BLaER1 (cell line): Measurements from ENCODE around the gene TMEM89.

ENCODE experiments used
- H3K27ac ChIP-seq: shearing (Covaris generic); formaldehyde crosslinking; 2 replicates; pipeline ENCODE4 v1.8.1; 2022
- H3K27me3 ChIP-seq: shearing (Covaris generic); formaldehyde crosslinking; 2 replicates; pipeline ENCODE4 v1.8.1; 2022
- H3K36me3 ChIP-seq: shearing (Covaris generic); formaldehyde crosslinking; 2 replicates; pipeline ENCODE4 v1.8.1; 2022
- H3K4me1 ChIP-seq: shearing (Covaris generic); formaldehyde crosslinking; 2 replicates; pipeline ENCODE4 v1.8.1; 2022
- H3K4me2 ChIP-seq: shearing (Covaris generic); formaldehyde crosslinking; 2 replicates; pipeline ENCODE4 v1.8.1; 2022
- H3K4me3 ChIP-seq: shearing (Covaris generic); formaldehyde crosslinking; 2 replicates; pipeline ENCODE4 v1.8.1; 2022
- H3K9ac ChIP-seq: shearing (Covaris generic); formaldehyde crosslinking; 2 replicates; pipeline ENCODE4 v1.8.1; 2022
- H3K9me3 ChIP-seq: shearing (Covaris generic); formaldehyde crosslinking; 2 replicates; pipeline ENCODE4 v1.8.1; 2022
- H4K20me1 ChIP-seq: shearing (Covaris generic); formaldehyde crosslinking; 2 replicates; pipeline ENCODE4 v1.8.1; 2022
- Cebpa-rat ChIP-seq: shearing (Covaris generic); IDR thresholded peaks from 2 replicates; pipeline ENCODE4 v1.8.1; 2022

Gene TMEM89

DNA sequence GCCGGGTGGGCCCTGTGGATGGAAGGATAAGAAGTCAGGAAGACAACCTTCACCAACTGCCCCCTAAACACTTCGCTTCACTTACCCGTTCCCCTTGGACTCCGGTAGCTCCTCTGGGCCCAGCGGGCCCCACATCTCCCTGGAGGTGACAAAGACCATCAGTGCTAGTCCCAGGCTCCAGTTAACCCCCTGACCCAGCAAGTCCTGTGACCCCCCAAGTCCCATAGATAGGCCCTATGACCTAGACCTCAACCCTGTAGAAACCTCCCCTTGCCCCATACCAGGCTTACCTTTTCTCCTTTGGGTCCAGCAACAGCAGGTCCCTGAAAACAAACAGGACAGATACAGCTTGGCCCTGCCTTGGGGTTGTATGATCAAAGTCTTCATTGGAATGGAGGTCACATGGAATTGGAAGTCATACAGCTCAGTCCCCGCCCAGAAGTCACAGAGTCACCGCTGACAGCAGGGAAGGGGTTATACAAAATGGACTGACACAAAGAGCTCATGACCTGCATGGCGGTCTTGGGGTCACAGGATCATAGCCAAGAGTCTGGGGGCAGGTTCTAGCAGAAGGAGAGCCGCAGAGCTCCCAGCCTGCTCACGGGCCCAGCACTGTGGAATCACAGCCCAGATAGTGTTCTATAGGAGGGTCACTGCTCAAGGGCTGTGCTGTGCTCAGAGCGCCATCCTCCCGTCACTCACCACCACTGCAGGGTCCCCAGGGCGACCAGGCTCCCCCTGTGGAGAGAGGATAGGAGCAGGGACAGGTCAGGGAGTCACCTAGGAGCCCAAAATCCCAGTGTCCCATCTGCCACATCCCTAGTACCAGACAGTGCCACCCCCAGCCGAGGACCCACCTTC lies 39.7 kb downstream of the TMEM89 start:
- Histone ChIP-seq H3K36me3 (no peaks in the 10 kb centered on the region), H3K4me3 (no peak overlapping the region), H3K27me3 (no peaks in the 10 kb centered on the region), H3K9me3 (no peaks in the 10 kb centered on the region), H3K9ac (no peak overlapping the region), H3K4me1 (no peaks in the 10 kb centered on the region), H3K27ac (no peak overlapping the region), H4K20me1 (no peaks in the 10 kb centered on the region), H3K4me2 (no peak overlapping the region)
- no peak for TF ChIP-seq Cebpa-rat

DNA sequence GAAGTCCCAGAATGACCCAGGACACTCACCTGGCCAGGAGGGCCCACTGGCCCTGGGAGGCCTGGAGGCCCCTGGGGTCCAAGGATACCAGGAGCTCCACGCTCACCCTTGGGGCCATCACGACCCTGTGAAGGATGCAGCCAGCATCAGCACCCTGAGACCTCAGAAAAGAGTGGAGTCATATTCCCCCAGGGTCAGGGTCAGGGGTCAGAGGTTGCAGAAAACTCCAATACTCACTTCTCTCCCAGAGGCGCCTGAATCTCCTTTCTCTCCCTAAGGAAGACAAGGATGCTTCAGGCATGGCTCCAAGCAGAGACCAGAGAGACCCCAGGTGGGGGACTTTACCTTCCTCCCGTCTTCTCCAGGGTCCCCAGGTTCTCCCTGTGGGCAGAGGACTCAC lies 44.9 kb downstream of the TMEM89 start:
- Histone ChIP-seq H3K27ac (no peak overlapping the region), H3K4me2 (no peak overlapping the region), H4K20me1 (no peaks in the 10 kb centered on the region), H3K4me1 (no peaks in the 10 kb centered on the region; the same call in 1 of the 2 replicates), H3K9me3 (no peaks in the 10 kb centered on the region), H3K27me3 (no peaks in the 10 kb centered on the region), H3K36me3 (no peaks in the 10 kb centered on the region), H3K4me3 (no peak overlapping the region), H3K9ac (no peak overlapping the region)
- TF ChIP-seq Cebpa-rat = no peak

DNA sequence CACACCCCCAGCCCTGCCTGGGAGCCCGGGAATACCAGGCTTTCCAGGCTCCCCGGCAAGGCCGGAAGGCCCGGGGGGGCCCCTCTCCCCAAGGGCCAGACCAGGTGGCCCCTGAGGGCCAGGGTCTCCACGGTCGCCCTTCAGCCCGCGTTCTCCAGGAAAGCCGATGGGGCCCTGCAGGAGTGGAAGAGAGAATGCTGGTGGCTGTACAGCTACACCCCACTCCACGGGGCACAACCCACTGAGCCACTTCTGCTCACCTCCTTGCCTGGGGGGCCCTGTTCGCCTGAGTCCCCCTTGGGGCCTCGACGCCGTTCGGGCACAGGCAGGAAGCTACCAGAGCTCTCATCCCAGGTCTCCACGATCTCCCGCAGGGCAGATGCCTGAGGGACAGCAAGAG lies 46.2 kb downstream of the TMEM89 start:
- no peak overlapping the region for H3K9ac ChIP-seq
- H3K27me3 ChIP-seq = no peaks in the 10 kb centered on the region
- H3K36me3 ChIP-seq = no peaks in the 10 kb centered on the region
- no peak overlapping the region for H3K4me3 ChIP-seq
- no peak overlapping the region for H3K4me2 ChIP-seq
- H3K9me3 ChIP-seq = no peaks in the 10 kb centered on the region
- no peaks in the 10 kb centered on the region; the same call in 1 of the 2 replicates for H3K4me1 ChIP-seq
- H4K20me1 ChIP-seq = no peaks in the 10 kb centered on the region
- H3K27ac ChIP-seq = no peak overlapping the region
- TF ChIP-seq Cebpa-rat = no peak

DNA sequence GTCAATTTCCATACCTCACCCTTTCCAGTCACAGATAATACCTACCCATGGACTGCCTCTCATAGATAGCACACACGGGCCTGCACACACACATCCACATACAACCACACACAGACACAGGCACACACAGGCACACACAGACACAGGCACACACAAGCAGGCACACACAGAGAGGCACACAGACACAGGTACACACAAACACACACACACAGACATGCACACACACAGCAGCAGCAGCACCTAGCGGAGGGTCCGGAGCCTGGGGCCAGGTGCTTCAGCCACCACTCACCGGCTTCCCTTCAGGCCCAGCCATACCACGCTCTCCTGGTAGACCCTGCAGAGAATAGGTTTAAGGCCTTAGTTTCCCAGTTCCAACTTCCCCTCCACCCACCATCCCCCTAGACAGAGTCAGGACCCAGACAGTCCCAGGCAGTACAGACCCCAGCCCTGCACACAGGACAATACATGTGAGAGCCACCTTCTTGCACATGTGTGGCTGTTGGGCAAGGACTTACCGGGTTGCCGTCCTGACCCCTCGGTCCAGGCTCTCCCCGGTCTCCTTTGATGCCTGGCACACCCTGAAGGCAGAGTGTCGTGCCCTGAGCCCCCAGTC lies 47.5 kb downstream of the TMEM89 start:
- no peak for TF ChIP-seq Cebpa-rat
- H3K27me3 ChIP-seq = no peaks in the 10 kb centered on the region
- no peaks in the 10 kb centered on the region for H3K36me3 ChIP-seq
- H3K4me3 ChIP-seq = no peak overlapping the region
- H3K9me3 ChIP-seq = no peaks in the 10 kb centered on the region
- H3K4me1 ChIP-seq = no peaks in the 10 kb centered on the region; the same call in 1 of the 2 replicates
- H4K20me1 ChIP-seq = no peaks in the 10 kb centered on the region
- H3K4me2 ChIP-seq = no peak overlapping the region
- no peak overlapping the region for H3K27ac ChIP-seq
- no peak overlapping the region for H3K9ac ChIP-seq

DNA sequence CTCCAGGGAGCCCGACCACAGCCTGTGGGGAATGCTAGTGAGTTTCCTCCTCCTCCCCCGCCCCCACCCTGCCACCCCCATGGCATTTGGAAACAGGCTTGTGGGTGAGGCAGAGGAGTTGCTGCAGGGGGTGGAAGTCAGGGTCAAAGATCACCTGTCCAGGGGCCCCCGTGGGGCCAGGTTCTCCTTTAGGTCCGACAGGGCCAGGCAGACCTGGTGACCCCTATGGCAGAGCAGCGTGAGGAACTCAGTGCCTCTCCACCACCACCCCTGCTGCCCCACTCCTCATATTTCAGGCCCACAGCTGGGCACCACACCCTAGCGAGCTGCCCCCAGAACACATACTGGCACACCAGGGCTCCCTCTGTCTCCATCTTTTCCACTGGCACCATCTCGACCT lies 49.1 kb downstream of the TMEM89 start:
- H3K9ac ChIP-seq = no peak overlapping the region
- H3K4me2 ChIP-seq = no peak overlapping the region
- no peak overlapping the region for H3K4me3 ChIP-seq
- no peaks in the 10 kb centered on the region for H3K9me3 ChIP-seq
- no peaks in the 10 kb centered on the region for H4K20me1 ChIP-seq
- H3K27ac ChIP-seq = no peak overlapping the region
- H3K4me1 ChIP-seq = peaks cover 5% of the 10 kb centered on the region; the same call in 1 of the 2 replicates
- no peak for TF ChIP-seq Cebpa-rat
- H3K27me3 ChIP-seq = no peaks in the 10 kb centered on the region
- no peaks in the 10 kb centered on the region for H3K36me3 ChIP-seq

DNA sequence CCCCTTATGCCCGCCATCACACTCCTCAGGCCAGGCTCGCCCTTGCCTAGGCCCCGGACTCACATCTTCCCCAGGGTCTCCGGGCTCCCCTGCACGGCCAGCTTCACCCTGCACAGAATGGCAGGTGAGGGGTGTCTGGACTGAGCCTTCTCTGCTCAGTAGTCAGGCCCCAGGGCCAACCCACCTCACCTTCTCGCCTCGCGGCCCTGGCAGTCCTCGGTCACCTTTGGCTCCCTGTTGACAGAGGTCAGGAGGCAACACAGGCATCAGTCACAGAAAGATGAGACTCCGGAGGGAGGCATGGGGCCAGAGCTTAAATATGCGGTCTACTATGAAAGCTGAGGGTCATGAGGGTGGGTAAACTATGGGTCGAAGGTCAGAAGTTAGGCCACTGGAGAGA lies 49.6 kb downstream of the TMEM89 start:
- Histone ChIP-seq H4K20me1 (no peaks in the 10 kb centered on the region), H3K36me3 (no peaks in the 10 kb centered on the region), H3K4me2 (no peak overlapping the region), H3K27ac (no peak overlapping the region), H3K4me3 (no peak overlapping the region), H3K9ac (no peak overlapping the region), H3K4me1 (peaks cover 10% of the 10 kb centered on the region), H3K27me3 (no peaks in the 10 kb centered on the region), H3K9me3 (no peaks in the 10 kb centered on the region)
- TF ChIP-seq Cebpa-rat = no peak
